Measurements from ENCODE around the gene TCL1A.

- TF ChIP-seq SP1 (CRISPR knock-in tag; IDR thresholded peaks at IDR 0.05) (no peak), CTCF (IDR thresholded peaks at IDR 0.05 in 2 of 3, conservative IDR thresholded peaks at IDR 0.05 in 1 of 3; ENCODE audit: insufficient read depth in 2 of 3, low read depth in 1 of 3, low read length in 3 of 3) (no peak)
These were observed 6.6 kb downstream of the TCL1A start for GRCh38 chr14:95707327-95707726.
